ENCODE data around the gene PLB1.

The PLB1 gene

DNA sequence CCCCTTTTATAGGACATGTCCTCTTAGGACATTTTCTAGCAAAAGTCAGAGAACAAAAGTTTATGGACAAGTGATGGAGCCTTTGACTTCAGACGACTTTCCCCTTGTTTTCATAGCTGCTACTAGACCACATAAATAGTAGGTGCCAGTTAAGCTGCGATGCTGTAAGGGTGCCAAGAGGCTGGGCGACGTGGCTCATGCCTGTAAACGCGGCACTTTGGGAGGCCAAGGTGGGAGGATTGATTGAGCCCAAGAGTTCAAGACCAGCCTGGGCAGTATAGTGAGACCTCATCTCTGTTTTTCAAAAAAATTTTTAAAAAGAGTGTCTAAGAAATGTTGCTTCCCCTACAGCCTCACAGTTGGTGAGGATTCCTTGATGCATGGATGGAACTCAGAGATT, 2.2 kb upstream of the PLB1 start:
- no peak for TF ChIP-seq Cebpa-rat (IDR thresholded peaks at IDR 0.05)
- Histone ChIP-seq H3K4me1 (no peaks in the 10 kb centered on the region), H4K20me1 (no peaks in the 10 kb centered on the region), H3K27ac (no peak overlapping the region), H3K4me2 (no peak overlapping the region), H3K27me3 (no peaks in the 10 kb centered on the region), H3K4me3 (no peak overlapping the region), H3K9me3 (no peaks in the 10 kb centered on the region), H3K9ac (no peak overlapping the region), H3K36me3 (no peaks in the 10 kb centered on the region)

DNA sequence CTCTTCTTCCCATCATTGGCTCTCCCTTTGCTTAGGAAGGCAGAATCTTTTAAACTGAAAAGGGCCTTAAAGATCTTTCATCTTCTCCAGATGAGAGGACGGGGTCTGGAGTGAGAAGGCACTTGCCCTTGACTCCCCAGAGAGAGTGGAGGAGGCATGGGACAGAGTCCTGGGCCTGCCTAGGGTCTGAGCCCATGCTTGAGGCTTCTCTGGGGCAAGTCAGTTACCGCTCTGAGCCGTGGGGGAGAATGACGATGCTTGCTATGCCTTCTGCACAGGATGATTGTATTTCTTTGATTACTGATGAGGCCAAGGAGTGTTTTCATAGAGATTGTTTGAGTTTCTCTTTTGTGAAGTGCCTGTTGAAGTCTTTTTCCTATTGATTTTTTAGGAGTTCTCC, 921 bp downstream of the PLB1 start:
- Histone ChIP-seq H3K4me1 (no peaks in the 10 kb centered on the region), H3K9me3 (no peaks in the 10 kb centered on the region), H4K20me1 (no peaks in the 10 kb centered on the region), H3K27ac (no peak overlapping the region), H3K4me2 (no peak overlapping the region), H3K9ac (no peak overlapping the region), H3K4me3 (no peak overlapping the region), H3K27me3 (no peaks in the 10 kb centered on the region), H3K36me3 (no peaks in the 10 kb centered on the region)
- TF ChIP-seq Cebpa-rat (IDR thresholded peaks at IDR 0.05) = no peak

DNA sequence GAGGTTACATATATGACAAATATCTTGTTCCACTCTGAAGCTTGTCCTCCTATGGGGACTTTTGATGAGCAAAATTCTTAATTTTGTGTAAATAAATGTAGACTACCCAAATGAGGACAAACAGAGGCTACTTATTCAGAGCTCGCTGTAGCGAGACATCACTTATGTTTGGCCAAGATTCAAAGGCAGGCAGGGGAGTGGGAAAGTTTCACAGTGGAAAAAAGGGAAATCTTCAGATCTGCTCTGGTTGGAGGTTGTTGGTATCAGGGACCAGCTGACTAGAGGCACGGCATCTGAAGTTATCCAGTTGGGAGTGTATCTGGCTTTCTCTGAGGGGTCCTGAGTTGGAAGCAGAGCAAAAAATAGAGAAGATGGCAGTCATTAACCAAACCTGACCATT, 1.3 kb downstream of the PLB1 start:
- no peak overlapping the region for H3K4me3 ChIP-seq
- H3K27me3 ChIP-seq = no peaks in the 10 kb centered on the region
- no peaks in the 10 kb centered on the region for H4K20me1 ChIP-seq
- TF ChIP-seq Cebpa-rat (IDR thresholded peaks at IDR 0.05) = no peak
- H3K9ac ChIP-seq = no peak overlapping the region
- H3K4me2 ChIP-seq = no peak overlapping the region
- H3K27ac ChIP-seq = no peak overlapping the region
- no peaks in the 10 kb centered on the region for H3K36me3 ChIP-seq
- H3K4me1 ChIP-seq = no peaks in the 10 kb centered on the region
- no peaks in the 10 kb centered on the region for H3K9me3 ChIP-seq

DNA sequence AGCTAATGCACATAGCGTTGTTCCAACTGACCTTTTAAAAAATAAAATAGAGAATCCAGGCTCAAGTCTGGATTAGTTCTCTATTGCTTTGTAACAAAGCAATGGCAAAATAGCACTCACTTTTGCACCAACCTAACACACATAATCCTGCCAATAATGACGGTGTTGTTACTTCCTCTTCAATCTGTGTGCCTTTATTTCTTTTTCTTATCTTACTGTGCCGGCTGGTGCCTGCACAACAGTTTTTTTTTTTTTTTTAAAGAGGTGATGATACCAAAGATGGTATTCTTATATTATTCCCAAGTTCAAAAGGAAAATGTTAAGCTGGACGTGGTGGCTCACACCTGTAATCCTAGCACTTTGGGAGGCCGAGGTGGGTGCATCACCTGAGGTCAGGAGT, 3.4 kb downstream of the PLB1 start:
- no peak overlapping the region for H3K4me2 ChIP-seq
- H3K27me3 ChIP-seq = no peaks in the 10 kb centered on the region
- no peak overlapping the region for H3K9ac ChIP-seq
- H3K27ac ChIP-seq = no peak overlapping the region
- no peaks in the 10 kb centered on the region for H3K4me1 ChIP-seq
- H3K4me3 ChIP-seq = no peak overlapping the region
- no peak for TF ChIP-seq Cebpa-rat (IDR thresholded peaks at IDR 0.05)
- H4K20me1 ChIP-seq = no peaks in the 10 kb centered on the region
- H3K36me3 ChIP-seq = no peaks in the 10 kb centered on the region
- no peaks in the 10 kb centered on the region for H3K9me3 ChIP-seq

DNA sequence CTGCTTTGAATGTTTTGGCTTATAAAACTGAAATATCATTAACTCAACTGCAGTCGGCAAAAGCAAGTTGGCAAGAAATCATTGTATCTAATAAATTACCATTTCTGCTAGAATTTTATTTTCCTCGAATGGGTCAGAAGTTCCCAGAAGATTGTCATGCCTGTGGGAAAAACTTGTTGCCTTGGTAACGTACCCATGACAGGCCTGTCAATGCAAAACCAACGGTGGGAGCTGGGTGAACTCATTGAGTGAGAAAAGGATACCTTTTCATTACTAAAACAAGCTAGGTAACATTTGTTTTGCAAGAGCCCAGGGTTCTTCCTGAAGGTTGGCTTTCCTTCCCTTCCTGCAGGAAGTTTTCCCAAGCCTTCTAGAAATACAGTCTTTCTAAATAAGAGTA, 9.5 kb downstream of the PLB1 start:
- no peaks in the 10 kb centered on the region for H3K4me1 ChIP-seq
- TF ChIP-seq Cebpa-rat (IDR thresholded peaks at IDR 0.05) = no peak
- H3K36me3 ChIP-seq = no peaks in the 10 kb centered on the region
- H3K9ac ChIP-seq = no peak overlapping the region
- no peaks in the 10 kb centered on the region for H3K9me3 ChIP-seq
- no peak overlapping the region for H3K4me3 ChIP-seq
- no peaks in the 10 kb centered on the region for H4K20me1 ChIP-seq
- H3K4me2 ChIP-seq = no peak overlapping the region
- no peak overlapping the region for H3K27ac ChIP-seq
- H3K27me3 ChIP-seq = no peaks in the 10 kb centered on the region

DNA sequence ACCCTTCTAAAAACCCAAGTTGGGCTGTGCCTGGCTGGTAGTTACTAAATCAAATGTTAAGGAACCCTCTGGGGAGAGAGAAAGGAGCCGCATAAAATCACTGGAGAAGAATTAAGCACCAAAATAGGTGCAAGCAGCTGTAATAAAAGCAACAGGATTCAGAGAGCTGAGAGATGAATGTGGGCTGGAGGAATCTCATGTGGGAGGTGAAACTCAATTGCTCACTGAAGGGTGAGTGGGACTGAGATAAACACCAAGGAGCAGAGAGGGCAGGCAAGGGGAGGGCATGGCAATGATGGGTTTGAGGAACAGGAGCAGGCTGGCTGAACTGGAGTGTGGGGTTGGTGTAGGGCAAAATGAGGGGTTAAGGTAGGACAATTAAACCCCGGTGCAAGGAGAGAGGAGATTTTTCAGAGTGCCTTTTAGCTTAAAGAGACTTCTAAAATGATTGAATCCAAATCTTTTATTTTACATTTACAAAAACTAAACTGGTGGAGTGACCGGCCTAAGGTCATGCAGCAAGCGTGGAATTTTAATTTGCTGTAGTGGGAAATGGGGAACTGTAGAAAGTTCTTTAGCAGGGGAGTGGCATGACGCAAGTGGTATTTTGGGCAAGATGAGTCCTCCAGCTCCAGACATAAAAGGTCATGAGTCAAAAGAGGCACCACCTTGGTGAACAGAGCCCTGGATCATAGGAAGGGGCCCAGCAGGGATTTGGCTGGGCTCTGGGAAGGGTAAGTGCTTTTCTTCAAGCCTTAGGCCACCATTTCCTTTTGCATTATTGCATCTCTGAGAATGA, 10.5 kb downstream of the PLB1 start:
- H3K9me3 ChIP-seq = no peaks in the 10 kb centered on the region
- H3K36me3 ChIP-seq = no peaks in the 10 kb centered on the region
- no peaks in the 10 kb centered on the region for H4K20me1 ChIP-seq
- H3K4me2 ChIP-seq = no peak overlapping the region
- H3K4me3 ChIP-seq = no peak overlapping the region
- H3K27ac ChIP-seq = no peak overlapping the region
- TF ChIP-seq Cebpa-rat (IDR thresholded peaks at IDR 0.05) = no peak
- H3K27me3 ChIP-seq = no peaks in the 10 kb centered on the region
- H3K4me1 ChIP-seq = no peaks in the 10 kb centered on the region
- no peak overlapping the region for H3K9ac ChIP-seq

DNA sequence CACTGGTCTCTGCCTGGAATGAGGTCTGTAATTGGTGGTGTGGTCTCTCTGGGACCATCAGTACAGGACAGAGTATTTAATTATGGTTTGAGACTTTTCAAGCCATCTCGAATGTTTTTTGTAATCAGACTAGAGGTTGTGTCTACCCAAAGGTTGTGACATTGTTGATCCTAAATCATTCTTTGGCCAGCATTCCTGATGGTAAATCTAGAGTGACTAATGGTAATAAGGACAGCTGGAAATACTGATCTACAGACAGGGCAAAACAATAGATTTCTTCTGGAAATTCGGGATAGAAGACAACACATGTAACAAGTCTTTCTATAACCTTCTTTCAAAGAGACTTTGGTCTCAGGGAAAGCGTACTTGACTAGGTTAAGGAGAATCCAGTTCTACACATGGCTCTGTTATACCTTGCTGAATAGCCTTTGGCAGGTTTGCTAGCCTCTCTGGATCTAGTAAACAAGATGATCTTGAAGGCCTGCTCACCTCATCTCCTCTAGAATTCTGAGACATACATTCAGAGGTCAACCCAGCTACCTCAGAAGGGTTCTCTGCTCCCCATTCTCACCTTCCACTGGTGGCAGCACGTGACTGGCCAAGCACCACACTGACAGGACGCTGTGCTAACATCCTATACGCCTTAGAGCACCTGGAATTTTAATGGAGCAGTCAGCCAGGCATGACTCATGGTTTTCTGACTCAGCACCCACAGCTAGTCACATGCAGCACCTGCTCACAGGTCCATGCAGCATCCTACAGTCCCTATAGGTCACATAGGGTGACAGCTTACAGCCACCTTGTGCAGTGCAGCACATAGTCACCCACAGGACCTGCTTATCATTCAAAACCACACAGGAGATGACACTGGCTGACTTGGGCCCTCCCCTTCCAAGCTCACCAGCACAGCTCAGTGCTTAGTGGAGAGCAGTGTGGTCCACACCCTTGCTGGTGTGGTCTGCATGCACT, 12.2 kb downstream of the PLB1 start:
- Histone ChIP-seq H3K9me3 (peaks cover 10% of the 10 kb centered on the region), H3K4me2 (no peak overlapping the region), H4K20me1 (no peaks in the 10 kb centered on the region), H3K36me3 (no peaks in the 10 kb centered on the region), H3K9ac (no peak overlapping the region), H3K27me3 (no peaks in the 10 kb centered on the region), H3K4me1 (no peaks in the 10 kb centered on the region), H3K4me3 (no peak overlapping the region), H3K27ac (no peak overlapping the region)
- no peak for TF ChIP-seq Cebpa-rat (IDR thresholded peaks at IDR 0.05)

DNA sequence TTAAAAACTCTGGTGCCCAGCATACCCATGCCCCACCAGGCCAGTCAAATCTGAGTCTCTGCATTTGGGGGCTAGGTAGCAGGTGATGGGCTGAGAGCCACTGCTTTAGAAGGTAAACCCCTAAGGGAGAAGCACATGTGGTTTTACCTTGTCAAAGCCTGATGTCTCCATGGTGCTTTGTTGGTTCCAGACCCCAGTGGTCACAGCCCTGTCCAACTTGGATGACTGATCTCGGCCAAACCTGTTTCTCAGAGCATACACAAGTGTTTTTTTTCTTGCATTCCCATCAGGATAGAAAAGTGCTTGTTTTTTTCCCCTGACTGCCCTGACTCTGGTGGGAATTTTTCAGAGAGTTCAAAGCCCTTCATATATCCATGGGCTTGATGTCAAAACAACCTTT, 13.5 kb downstream of the PLB1 start:
- peaks cover 10% of the 10 kb centered on the region for H3K9me3 ChIP-seq
- H4K20me1 ChIP-seq = no peaks in the 10 kb centered on the region
- no peak overlapping the region for H3K27ac ChIP-seq
- no peak overlapping the region for H3K4me3 ChIP-seq
- no peak overlapping the region for H3K4me2 ChIP-seq
- no peak for TF ChIP-seq Cebpa-rat (IDR thresholded peaks at IDR 0.05)
- H3K36me3 ChIP-seq = no peaks in the 10 kb centered on the region
- H3K9ac ChIP-seq = no peak overlapping the region
- no peaks in the 10 kb centered on the region for H3K4me1 ChIP-seq
- H3K27me3 ChIP-seq = no peaks in the 10 kb centered on the region

DNA sequence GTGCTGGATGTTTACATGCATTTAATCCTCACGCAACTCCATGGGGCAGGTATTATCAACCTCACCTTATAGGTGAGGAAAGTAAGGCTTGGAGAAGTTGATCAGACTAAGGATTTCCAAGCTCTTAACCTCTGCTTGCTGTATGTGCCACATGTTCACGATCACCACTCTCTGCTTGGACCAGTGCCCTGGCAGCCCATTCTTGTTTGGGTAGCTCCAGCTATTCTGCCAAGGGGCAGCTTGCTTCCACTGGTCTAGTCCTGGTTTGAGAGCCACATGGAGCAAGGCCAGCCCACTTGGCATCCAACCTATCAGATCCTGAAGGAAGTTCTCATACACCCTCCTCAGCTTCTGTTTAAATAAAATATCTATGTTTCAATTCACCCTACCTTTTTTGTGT, 14.3 kb downstream of the PLB1 start:
- Histone ChIP-seq H3K27ac (no peak overlapping the region), H3K4me3 (no peak overlapping the region), H3K9me3 (peaks cover 10% of the 10 kb centered on the region), H3K27me3 (no peaks in the 10 kb centered on the region), H3K9ac (no peak overlapping the region), H3K4me1 (no peaks in the 10 kb centered on the region), H3K4me2 (no peak overlapping the region), H3K36me3 (no peaks in the 10 kb centered on the region), H4K20me1 (no peaks in the 10 kb centered on the region)
- TF ChIP-seq Cebpa-rat (IDR thresholded peaks at IDR 0.05) = no peak
